H9 (cell line): ENCODE data around the gene GTF2B. TPM values are rescaled to one million over a fixed set of nuclear protein-coding genes. Genes with fewer than 3 reads are reported as not detected.

Source experiments
- DNase-seq: peaks from one replicate; pipeline ENCODE4 v3.0.0-alpha.2; 2017
- H2AFZ ChIP-seq: one replicate; pipeline ENCODE4 v1.6.1; 2013; ENCODE audit warnings: mild to moderate bottlenecking, low read length, control low read depth, moderate library complexity
- H2AK5ac ChIP-seq: 2 replicates; pipeline ENCODE4 v1.6.1; 2013; ENCODE audit warnings: low read length, control low read depth, mixed read lengths; ENCODE audit not compliant: insufficient read length
- H2BK120ac ChIP-seq: one replicate; pipeline ENCODE4 v1.6.1; 2013; ENCODE audit warnings: low read depth, mild to moderate bottlenecking, low read length, control low read depth, inconsistent platforms; ENCODE audit not compliant: poor library complexity, severe bottlenecking
- H2BK12ac ChIP-seq: 2 replicates; pipeline ENCODE4 v1.6.1; 2013; ENCODE audit warnings: low read length, control low read depth, mixed read lengths, low read depth; ENCODE audit not compliant: insufficient read length
- H2BK15ac ChIP-seq: 2 replicates; pipeline ENCODE4 v1.6.1; 2013; ENCODE audit warnings: low read depth, low read length, control low read depth
- H2BK20ac ChIP-seq: one replicate; pipeline ENCODE4 v1.6.1; 2013; ENCODE audit warnings: low read depth, mild to moderate bottlenecking, low read length, control low read depth, inconsistent platforms; ENCODE audit not compliant: poor library complexity, severe bottlenecking
- H2BK5ac ChIP-seq: 2 replicates; pipeline ENCODE4 v1.6.1; 2013; ENCODE audit warnings: low read length, control low read depth, mixed read lengths; ENCODE audit not compliant: insufficient read length
- H3K14ac ChIP-seq: 2 replicates; pipeline ENCODE4 v1.6.1; 2013; ENCODE audit warnings: low read length, control low read depth; ENCODE audit not compliant: insufficient read depth
- H3K18ac ChIP-seq: 2 replicates; pipeline ENCODE4 v1.6.1; 2013; ENCODE audit warnings: low read depth, mild to moderate bottlenecking, mixed read lengths, low read length, control low read depth; ENCODE audit not compliant: insufficient read length
- H3K23ac ChIP-seq: 2 replicates; pipeline ENCODE4 v1.6.1; 2013; ENCODE audit warnings: low read length, control low read depth, mixed read lengths, low read depth; ENCODE audit not compliant: insufficient read length
- H3K23me2 ChIP-seq: 2 replicates; pipeline ENCODE4 v1.6.1; 2013; ENCODE audit warnings: low read depth, mild to moderate bottlenecking, mixed read lengths, low read length, control low read depth; ENCODE audit not compliant: insufficient read length, poor library complexity, severe bottlenecking
- H3K27ac ChIP-seq: 2 replicates; pipeline ENCODE4 v1.5.1; 2013; ENCODE audit warnings: low read length, control low read depth, mixed read lengths, low read depth; ENCODE audit not compliant: insufficient read length
- H3K27me3 ChIP-seq: 2 replicates; pipeline ENCODE4 v1.6.1; 2013; ENCODE audit warnings: low read length, control low read depth, inconsistent platforms; ENCODE audit not compliant: insufficient read depth
- H3K4ac ChIP-seq: 2 replicates; pipeline ENCODE4 v1.6.1; 2013; ENCODE audit warnings: low read depth, mild to moderate bottlenecking, control low read depth, inconsistent platforms, low read length, moderate library complexity
- H3K4me1 ChIP-seq: 2 replicates; pipeline ENCODE4 v1.6.1; 2013; ENCODE audit warnings: low read length, control low read depth, inconsistent platforms; ENCODE audit not compliant: insufficient read depth
- H3K4me2 ChIP-seq: 2 replicates; pipeline ENCODE4 v1.6.1; 2013; ENCODE audit warnings: low read length, control low read depth, mixed read lengths; ENCODE audit not compliant: insufficient read length, insufficient read depth
- H3K56ac ChIP-seq: 2 replicates; pipeline ENCODE4 v1.6.1; 2013; ENCODE audit warnings: low read depth, mild to moderate bottlenecking, mixed read lengths, low read length, control low read depth; ENCODE audit not compliant: insufficient read length
- H3K79me1 ChIP-seq: 2 replicates; pipeline ENCODE4 v1.6.1; 2013; ENCODE audit warnings: low read depth, mild to moderate bottlenecking, moderate library complexity, low read length, control low read depth, inconsistent platforms; ENCODE audit not compliant: insufficient read depth, poor library complexity, severe bottlenecking
- H3K79me2 ChIP-seq: 2 replicates; pipeline ENCODE4 v1.6.1; 2013; ENCODE audit warnings: low read length, control low read depth, inconsistent platforms; ENCODE audit not compliant: insufficient read depth
- H3K9ac ChIP-seq: 2 replicates; pipeline ENCODE4 v1.6.1; 2013; ENCODE audit warnings: low read length, control low read depth, mixed read lengths; ENCODE audit not compliant: insufficient read length; ENCODE audit errors: extremely low read depth
- H3K9me3 ChIP-seq: one replicate; pipeline ENCODE4 v1.6.1; 2013; ENCODE audit warnings: low read depth, low read length, inconsistent platforms; ENCODE audit not compliant: control insufficient read depth
- H3T11ph ChIP-seq: one replicate; pipeline ENCODE4 v1.6.1; 2013; ENCODE audit warnings: mild to moderate bottlenecking, low read length, control low read depth, inconsistent platforms
- H4K20me1 ChIP-seq: one replicate; pipeline ENCODE4 v1.6.1; 2013; ENCODE audit not compliant: control insufficient read depth, insufficient read length, insufficient read depth
- H4K5ac ChIP-seq: 2 replicates; pipeline ENCODE4 v1.6.1; 2013; ENCODE audit warnings: low read depth, mild to moderate bottlenecking, mixed read lengths, low read length, control low read depth; ENCODE audit not compliant: insufficient read length
- H4K8ac ChIP-seq: replicated peaks from 2 replicates; pipeline ENCODE4 v1.6.1; 2013; ENCODE audit warnings: low read length, control low read depth, mixed read lengths, low read depth; ENCODE audit not compliant: insufficient read length
- H4K91ac ChIP-seq: 2 replicates; pipeline ENCODE4 v1.6.1; 2013; ENCODE audit warnings: low read depth, mild to moderate bottlenecking, moderate library complexity, mixed read lengths, low read length, control low read depth; ENCODE audit not compliant: insufficient read length
- H3K27ac Mint-ChIP-seq, 3 experiments: 2 replicates in 2 of 3; 3 replicates in 1 of 3; pipeline ENCODE4 v1.8.0; 2020 to 2021; ENCODE audit warnings: mixed read lengths in 3 of 3, mild to moderate bottlenecking in 1 of 3, moderate library complexity in 1 of 3
- H3K27me3 Mint-ChIP-seq: 2 replicates; pipeline ENCODE4 v1.8.0; 2021; ENCODE audit warnings: low read depth, mild to moderate bottlenecking, moderate library complexity, mixed read lengths
- H3K36me3 Mint-ChIP-seq, 3 experiments: 2 replicates in 2 of 3; 3 replicates in 1 of 3; pipeline ENCODE4 v1.8.0; 2020 to 2021; ENCODE audit warnings: low read depth in 3 of 3, mixed read lengths in 3 of 3; ENCODE audit not compliant: insufficient read depth in 1 of 3
- H3K4me1 Mint-ChIP-seq, 2 experiments: 2 replicates each; pipeline ENCODE4 v1.8.0; 2020; ENCODE audit warnings: mixed read lengths in 2 of 2
- H3K4me3 Mint-ChIP-seq, 2 experiments: 2 replicates in 1 of 2; 3 replicates in 1 of 2; pipeline ENCODE4 v1.8.0; 2020 to 2021; ENCODE audit warnings: mild to moderate bottlenecking in 2 of 2, mixed read lengths in 2 of 2, moderate library complexity in 1 of 2
- H3K9me3 Mint-ChIP-seq, 2 experiments: 2 replicates in 1 of 2; 3 replicates in 1 of 2; pipeline ENCODE4 v1.8.0; 2020; ENCODE audit warnings: mild to moderate bottlenecking in 2 of 2, mixed read lengths in 2 of 2, moderate library complexity in 1 of 2
- WGBS: extraction: QIAGEN DNeasy Blood & Tissue Kit; methylation state at CpG from one replicate; pipeline ENCODE4 v1.1.7; 2013; ENCODE audit warnings: missing lambda C conversion rate, low lambda C conversion rate, mixed read lengths; ENCODE audit not compliant: insufficient read length; ENCODE audit errors: extremely low coverage; 5-methylcytosine and 5-hydroxymethylcytosine counted together
- total RNA-seq: library from RNA; stranded (reverse); gene quantifications from 2 replicates; pipeline ENCODE4 v1.2.1, GENCODE V29; 2021
- TF ChIP-seq, protein P1 (sequence below): fragments of 200-600 bp; sonication (generic); conservative IDR thresholded peaks from 3 replicates; pipeline ENCODE4 v1.8.0; 2021; ENCODE audit warnings: antibody characterized with exemption, mild to moderate bottlenecking

The GTF2B gene
- total RNA-seq, 1 experiment from 2014 or later = 23.2 TPM

DNA sequence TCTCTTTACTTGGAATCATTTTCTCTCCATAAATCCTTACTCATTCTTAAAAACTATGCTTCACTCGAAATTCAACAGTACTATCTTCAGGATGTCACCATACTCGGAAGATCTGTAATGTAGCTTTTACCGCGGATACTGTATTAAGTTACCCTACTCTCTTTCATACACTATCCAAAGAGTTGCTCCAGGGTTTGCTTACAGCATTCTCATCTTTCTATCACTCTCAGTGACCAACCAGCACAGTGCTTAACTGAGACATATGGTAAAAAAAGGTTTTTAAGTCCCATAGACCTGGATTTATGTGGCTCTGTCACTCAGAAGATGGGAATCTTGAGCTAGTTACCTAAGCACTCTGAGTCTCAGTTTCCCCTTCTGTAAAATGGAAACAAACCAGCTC is 15.8 kb downstream of the GTF2B start:
- Histone ChIP-seq H3K14ac (no peak overlapping the region), H2AFZ (no peak overlapping the region), H3K4me1 (no peaks in the 10 kb centered on the region), H3K4me2 (no peak overlapping the region), H3K23ac (no peak overlapping the region), H3K4ac (no peak overlapping the region), H3K9ac (no peak overlapping the region), H3K27ac (no peak overlapping the region), H4K20me1 (no peaks in the 10 kb centered on the region), H3K56ac (no peak overlapping the region), H2BK12ac (no peak overlapping the region), H3K79me2 (no peaks in the 10 kb centered on the region), H2BK15ac (no peak overlapping the region), H2AK5ac (no peak overlapping the region), H3K79me1 (no peaks in the 10 kb centered on the region), H3K27me3 (no peaks in the 10 kb centered on the region), H4K5ac (no peak overlapping the region), H3T11ph (no peak overlapping the region), H2BK5ac (no peak overlapping the region), H2BK120ac (no peak overlapping the region), H4K8ac (no peak overlapping the region), H3K9me3 (no peaks in the 10 kb centered on the region), H2BK20ac (no peak overlapping the region), H4K91ac (no peak overlapping the region), H3K23me2 (no peaks in the 10 kb centered on the region), H3K18ac (no peak overlapping the region)
- DNase-seq = no peak
- 100% methylated on average over 1 of the region's 4 CpGs for WGBS
- no peaks in the 10 kb centered on the region for H3K27me3 Mint-ChIP-seq
- no peaks in the 10 kb centered on the region for H3K9me3 Mint-ChIP-seq
- no peaks in the 10 kb centered on the region for H3K4me1 Mint-ChIP-seq
- no peak overlapping the region for H3K4me3 Mint-ChIP-seq
- TF ChIP-seq, protein P1, sequence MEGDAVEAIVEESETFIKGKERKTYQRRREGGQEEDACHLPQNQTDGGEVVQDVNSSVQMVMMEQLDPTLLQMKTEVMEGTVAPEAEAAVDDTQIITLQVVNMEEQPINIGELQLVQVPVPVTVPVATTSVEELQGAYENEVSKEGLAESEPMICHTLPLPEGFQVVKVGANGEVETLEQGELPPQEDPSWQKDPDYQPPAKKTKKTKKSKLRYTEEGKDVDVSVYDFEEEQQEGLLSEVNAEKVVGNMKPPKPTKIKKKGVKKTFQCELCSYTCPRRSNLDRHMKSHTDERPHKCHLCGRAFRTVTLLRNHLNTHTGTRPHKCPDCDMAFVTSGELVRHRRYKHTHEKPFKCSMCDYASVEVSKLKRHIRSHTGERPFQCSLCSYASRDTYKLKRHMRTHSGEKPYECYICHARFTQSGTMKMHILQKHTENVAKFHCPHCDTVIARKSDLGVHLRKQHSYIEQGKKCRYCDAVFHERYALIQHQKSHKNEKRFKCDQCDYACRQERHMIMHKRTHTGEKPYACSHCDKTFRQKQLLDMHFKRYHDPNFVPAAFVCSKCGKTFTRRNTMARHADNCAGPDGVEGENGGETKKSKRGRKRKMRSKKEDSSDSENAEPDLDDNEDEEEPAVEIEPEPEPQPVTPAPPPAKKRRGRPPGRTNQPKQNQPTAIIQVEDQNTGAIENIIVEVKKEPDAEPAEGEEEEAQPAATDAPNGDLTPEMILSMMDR = no peak
- H3K36me3 Mint-ChIP-seq = peaks cover 0 to 2% (median 0%) of the 10 kb centered on the region in 3 experiments; a peak in 2 of 7 replicates
- no peak overlapping the region for H3K27ac Mint-ChIP-seq
